Activated CD4-positive, alpha-beta T cell treated with anti-CD3 and anti-CD28 coated beads for 1 hour (primary cell): ENCODE results near the gene RGS5.
"Not testable (repeated sequence)": the region's sequence is repeated elsewhere in the genome, so short reads cannot be mapped to it uniquely, and the experiment has no call there.

ENCODE experiments used
- DNase-seq: peaks from one replicate; pipeline ENCODE4 v3.0.0-alpha.2; 2020

Gene RGS5, protein sequence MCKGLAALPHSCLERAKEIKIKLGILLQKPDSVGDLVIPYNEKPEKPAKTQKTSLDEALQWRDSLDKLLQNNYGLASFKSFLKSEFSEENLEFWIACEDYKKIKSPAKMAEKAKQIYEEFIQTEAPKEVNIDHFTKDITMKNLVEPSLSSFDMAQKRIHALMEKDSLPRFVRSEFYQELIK

DNA sequence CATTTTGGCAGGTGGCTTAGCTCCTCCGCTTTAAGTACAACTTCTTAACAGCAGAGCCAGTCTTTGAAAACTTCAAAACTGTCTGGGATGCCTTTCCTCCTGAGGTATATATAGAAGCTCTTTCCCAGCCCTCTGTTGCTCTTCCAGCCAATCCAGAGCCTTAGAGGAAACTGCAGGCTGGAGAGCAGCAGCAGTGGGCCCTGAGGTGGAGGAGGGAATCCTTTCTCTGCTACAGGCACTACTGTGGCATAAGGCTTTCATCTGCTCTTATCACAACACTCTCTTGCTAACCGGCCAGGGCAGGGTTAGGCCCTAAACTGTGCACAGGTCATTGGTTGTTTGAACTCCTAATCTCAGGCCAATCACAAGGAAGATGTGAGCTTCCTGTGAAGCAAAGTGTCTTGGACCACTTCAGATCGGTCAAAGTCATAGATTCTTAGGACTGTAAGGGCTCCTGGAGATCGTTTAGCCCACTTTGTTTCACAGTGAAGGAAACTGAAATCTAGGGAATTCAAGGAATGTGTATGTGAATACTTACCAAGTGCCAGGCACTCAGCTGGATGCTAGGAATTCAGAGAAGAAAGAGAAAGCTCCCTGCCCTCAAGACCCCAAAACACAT lies at the start of gene RGS5:
TSS of gene RGS5 (minus strand) at position 84 of the 619 bp plus-strand sequence. CDS start at position 3, 81 bp downstream.
- DNase-seq = no peak

DNA sequence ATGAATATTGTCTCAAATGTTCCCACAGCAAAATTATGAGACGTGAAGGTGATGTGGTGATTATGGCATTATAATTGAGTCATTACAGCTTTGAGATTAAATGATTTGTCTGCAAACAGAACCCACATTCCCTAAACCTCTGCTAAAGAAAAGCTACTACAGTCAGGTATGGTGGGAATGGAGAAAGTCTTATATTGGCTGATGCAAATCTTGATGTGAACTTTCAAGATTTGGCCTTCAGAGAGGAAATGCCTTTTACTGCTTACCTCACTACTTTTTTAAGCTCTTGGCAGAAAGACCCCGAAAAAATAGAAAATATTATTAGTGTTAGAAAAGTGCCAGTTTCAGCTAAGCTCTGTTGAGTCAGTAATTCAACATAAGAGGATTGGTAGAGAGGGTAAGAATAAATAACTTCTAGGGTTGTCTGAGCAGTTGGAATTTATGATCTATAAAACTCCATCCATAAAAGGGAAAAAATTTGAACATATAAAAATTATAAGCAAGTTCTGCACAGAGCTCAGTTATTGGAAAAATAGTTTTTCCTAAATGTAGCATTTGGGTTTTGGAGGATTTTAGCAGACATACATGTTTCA lies 47.8 kb upstream of the RGS5 start:
- no peak for DNase-seq

DNA sequence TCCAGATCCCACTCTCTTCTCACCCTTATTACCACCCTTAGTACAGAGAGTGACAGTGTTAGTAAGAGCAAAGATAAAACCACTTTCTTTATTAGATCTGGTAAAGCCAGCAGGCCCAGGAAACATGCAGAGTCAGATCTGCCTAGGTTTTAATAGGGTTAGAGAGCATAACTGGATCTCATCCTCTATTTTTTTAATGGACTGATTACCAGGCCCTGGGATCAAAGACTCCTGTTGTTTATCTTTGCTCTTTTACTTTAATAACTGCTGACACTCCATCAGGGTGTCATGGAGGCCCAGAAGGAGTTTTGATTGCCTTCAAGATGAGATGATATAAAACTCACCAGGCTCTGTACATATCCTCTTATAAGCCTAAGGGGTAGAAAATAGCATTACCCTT lies 45.3 kb upstream of the RGS5 start:
- no peak for DNase-seq

DNA sequence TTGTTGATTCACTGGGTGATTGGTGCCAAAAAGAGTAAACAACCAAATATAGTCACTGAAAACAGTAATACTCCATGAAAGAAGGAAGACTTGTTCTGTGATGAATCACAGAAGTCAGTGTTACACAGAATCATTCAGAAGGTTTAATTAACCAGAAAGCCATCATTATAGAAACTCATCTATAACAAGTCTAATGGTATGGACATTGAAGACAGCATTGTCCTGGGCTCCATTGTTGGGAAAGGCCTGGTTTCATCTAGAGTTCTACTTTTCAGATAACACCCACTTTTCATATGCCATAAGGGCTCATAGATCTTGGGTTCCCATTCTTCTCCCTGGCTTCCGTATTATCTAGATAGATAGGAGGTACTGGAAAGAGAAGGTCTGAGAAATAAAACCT lies 41.9 kb upstream of the RGS5 start:
- DNase-seq = not testable (repeated sequence)

DNA sequence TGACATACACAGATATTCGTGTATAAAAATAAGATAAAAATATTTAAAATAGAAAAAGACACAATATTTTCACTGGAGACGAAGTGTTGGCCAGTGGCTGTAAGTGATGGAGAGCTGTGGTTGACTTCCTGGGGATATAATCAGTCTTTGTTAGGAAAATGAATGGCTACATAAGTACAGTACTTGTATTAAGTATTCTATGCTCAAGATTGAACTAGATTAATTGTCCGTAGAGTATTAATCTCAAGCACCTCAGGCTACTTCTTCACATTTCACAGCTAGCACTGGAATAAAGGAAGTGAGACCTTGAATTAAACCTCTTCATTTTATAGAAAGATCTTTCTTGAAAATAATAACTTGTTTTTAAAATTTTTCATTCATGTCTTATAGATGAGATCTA lies 39.0 kb upstream of the RGS5 start:
- DNase-seq = no peak

DNA sequence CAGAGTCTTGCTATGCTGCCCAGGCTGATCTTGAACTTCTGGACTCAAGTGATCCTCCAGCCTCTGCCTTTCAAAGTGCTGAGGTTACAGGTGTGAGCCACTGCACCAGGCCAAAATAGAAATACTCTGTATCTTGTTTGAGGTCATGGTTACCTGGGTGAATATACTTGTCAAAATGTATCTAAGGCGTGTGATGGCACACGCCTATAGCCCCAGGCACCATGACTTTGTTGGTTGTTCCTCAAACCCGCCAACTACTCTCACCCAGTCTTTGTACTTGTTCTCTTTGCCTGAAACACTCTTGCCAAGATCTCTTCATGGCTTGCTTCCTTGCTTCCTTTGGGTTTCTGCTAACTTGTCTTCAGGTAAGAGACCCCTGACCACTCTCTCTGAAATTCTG lies 38.0 kb upstream of the RGS5 start:
- no peak for DNase-seq

DNA sequence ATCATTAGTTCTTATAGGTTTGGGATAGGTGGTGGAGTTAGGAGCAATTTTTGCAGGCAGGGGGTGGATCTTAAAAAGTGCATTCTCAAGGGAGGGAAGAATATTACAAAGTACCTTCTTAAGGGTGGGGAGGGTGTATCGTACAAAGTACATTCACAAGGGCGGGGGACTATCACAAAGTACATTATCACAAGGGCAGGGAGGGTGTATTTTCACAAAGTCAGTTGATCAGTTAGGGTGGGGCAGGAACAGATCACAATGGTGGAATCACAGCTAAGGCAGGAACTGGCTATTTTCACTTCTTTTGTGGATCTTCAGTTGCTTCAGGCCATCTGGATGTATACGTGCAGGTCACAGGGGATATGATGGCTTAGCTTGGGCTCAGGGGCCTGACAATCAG lies 30.9 kb upstream of the RGS5 start:
- not testable (repeated sequence) for DNase-seq

DNA sequence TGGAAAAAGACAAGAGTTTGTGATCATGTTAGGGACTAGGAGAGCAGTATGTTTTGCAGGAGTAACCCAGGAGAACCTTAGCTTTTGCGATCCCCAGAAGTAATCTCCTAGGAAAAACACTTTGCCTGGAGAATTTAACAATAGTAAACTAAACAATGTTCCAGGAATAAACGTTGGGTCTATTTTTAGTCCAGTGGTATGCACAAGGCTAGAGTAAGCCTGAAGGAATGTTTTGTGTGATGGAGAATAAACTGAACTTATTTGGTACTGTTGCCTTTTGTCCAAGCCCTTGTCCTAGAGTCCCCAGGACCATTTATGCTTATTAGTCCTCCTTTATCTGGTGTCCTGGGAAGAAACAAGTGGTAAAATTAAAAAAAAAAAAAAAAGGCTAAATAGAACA lies 28.7 kb upstream of the RGS5 start:
- DNase-seq = no peak

DNA sequence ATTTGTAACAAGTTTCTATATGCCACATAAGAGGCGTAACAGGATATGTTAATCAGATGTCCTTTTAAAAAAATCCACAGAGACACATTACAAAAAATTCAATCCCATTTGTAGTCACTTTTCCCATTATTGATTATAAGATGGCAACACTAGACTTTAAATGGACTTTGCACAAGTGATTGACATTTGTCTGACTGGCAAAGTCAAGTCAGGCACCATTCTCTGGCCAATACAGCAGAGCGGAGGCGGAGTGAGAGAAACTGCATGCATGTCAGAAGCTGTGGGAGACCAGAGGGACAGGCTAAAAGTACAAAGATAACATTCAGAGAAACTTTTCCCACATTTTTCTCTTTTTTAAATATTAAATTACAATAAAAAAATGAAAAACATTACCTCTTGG lies 28.1 kb upstream of the RGS5 start:
- DNase-seq = no peak

DNA sequence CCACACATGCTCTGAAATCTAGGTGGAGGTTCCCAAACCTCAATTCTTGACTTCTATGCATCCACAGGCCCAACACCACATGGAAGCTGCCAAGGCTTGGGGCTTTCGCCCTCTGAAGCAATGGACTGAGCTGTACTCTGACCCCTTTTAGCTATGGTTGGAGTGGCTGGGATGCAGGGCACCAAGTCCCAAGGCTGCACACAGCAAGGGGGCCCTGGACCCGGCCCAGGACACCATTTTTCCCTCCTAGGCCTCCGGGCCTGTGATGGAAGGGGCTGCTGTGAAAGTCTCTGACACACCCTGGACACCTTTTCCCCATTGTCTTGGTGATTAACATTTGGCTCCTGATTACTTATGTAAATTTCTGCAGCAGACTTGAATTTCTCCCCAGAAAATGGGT lies 25.6 kb upstream of the RGS5 start:
- not testable (repeated sequence) for DNase-seq

DNA sequence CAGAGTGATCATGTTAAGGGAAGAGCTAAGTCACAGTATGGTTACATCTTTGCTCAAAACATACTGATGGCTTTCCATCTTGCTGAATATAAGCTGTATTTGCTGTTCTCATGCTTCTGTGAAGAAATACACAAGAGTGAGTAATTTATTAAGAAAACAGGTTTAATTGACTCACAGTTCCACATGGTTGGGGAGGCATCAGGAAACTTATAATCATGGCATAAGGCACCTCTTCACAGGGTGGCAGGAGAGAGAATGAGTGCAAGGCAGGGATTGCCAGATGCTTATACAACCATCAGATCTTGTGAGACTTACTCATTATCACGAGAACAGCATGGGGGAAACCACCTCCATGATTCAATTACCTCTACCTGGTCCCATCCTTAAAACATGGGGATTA lies 24.4 kb upstream of the RGS5 start:
- no peak for DNase-seq

DNA sequence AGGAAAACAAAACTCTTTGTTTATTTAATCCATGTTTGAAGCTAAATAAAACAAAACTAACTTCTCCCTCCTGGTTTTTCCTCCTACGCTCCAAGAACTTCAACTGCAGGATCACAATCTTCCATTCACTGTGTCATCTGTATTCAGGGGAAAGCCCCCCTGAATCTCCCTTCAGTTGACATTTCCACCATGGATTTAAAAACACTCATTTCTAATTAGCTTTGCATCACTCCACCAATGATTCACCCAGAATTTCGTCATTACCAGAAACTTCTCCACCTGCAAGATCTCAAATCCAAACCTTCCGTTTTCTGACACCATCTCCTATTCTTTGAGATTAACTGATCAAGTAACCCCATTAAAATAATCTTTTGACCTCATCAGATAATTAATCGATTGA lies 10.9 kb upstream of the RGS5 start:
- DNase-seq = no peak

DNA sequence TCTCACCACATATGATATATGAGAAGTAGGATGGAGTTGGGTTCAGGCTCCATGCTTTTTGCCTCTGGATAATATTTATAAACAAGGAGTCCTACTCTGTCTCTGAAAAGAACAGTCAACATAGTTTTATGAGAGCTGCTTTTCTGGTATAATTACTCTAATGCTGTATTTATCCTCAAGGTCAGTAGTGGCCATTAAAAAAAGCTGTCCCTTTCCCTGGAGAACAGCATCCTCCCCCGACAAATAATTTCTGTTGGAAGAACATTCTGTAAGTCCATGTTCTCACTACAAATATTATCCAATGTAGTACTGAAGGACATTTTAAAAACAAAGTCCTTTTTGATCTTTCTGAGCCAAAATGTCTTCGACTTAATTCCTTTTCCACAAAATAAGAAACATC lies 9.0 kb upstream of the RGS5 start:
- DNase-seq = no peak

DNA sequence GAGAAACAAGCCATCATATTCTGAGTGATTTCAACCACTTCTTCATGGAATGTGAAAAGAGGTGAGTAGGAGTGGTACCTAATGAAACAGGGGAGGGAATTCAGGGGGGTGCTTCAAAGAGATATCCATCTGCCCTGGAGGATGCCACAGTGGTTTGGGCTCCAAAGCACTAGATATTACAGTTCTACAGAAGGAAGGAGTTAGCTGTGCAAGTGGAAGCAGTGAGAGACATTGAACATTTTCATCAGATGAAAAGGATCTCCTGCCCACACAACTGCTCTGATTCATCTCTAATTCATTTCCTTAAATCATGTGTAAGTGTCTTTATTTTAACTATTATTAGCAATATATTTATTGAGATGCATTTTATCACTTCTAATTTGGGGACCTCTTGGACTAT lies 2.8 kb upstream of the RGS5 start:
- no peak for DNase-seq

DNA sequence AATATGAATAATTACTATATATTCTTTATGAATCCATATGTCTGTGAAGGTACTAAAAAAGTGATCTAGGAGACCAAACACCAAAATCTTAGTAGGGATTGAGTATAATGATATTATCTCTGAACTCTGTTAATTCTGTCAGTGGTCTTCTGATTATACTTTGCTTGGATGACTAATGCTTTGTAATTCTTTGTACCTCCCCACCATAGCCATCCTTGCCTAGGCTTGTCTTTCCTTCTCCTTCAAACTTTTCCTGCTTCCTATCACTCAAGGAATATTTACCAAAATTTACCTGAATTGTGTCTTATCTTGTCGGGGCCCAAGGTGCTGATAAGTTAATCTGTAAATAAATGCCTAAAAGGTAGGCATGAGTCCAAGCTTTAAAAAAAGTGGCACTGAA lies 845 bp upstream of the RGS5 start:
- no peak for DNase-seq

DNA sequence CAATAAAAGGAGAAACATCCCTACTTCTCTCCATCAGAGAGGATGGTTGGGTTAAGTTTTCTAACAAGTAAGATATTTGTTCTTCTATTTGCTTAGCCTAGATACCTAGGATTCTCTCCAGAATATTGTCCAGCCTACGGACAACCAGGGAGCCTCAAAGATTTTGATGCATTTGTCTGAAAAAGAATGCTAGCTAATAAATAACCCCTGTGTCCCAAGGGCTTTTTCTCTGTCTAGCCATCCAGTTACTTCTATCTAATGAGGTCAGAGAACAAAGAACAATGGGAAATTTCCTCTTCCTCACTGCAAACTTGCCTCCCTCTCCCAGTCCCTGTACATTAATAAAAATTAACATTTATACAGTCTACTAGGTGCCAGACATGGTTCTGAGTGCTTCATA lies 810 bp downstream of the RGS5 start:
- DNase-seq = no peak

DNA sequence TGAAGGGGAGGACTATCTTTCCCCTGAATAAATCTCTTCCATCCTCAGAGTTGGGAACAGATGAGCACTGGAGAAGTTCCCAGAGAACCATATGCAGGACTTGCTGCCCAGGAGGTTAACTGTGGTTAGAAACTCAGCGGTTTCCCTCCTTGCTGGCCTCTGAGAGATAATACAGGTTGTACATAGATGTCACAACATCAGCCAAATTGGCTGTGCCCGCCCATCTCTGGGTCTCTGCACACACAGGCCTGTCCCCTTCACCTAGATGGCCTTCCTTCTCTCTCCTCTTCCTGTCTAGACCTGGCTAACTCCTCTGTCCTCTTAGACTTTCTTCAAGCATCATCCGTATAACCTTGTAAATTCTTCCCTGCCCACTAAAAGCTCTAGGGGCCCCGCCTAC lies 5.7 kb downstream of the RGS5 start:
- no peak for DNase-seq

DNA sequence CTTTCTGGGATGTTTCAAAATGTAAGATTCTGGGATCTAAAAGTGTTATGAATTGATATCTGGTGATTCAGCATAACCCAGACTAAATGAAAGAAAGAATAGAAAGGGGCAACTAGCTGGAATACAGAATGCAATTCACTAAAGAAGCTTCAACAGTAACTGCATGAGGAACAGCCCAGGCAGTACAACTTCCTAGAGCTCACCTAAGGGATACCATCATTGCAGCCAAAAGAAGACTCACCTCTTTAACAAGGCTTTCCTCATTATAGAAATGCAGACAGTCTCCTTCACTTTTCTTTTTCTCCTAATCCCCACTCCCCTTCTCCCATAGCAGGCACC lies 6.3 kb downstream of the RGS5 start:
- no peak for DNase-seq

DNA sequence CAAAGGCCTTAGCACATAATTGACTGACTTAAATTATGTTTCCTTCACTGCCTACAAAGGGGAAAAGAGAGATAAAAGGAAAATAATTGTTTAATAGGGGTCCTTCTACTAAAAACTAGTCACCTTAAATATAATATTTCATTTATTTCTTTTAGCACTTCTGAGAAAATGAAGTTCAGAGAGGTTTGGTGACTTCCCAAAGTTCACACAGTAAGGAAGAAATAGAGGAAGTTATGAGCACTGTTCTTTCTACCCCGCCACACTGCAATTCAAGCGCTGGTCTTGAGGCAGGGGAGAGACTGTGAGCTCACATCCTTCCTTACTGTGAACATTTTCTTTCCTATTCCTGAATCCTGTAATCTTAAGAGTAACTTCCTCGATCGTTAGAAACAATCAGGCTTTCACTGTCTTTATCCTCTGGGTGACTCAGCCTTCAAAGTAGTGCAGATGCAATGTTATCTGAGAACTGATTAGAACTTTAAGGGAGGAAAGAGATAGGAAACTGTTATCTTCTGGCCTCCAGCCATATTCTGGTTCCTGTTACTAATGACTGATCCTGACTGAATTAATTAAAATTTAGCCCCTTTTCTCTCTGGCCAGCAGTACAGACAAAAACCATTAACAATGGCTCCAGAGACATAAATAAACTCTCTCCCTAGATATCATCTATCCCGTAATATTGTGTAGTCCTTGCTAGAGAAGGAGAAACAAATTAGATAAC lies 6.8 kb downstream of the RGS5 start:
- no peak for DNase-seq

DNA sequence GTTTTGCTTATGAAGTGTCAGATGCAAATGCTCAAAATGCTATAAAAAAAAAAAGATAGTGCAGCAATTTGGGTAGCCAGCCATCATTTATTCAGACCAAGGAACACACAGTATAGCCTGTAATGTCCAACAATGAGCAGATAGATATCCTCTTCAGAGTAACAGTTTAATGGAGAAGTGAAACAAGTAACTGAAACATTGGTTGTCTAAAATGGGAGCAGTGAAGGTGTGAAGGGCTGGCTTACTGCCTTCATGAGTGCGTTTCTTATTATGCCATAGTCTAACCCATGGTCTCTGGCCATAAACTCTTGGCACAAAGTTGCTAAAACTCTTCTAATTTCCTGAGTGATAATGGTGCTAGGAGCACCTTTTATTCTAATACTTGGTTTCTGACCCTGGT lies 11.4 kb downstream of the RGS5 start:
- no peak for DNase-seq

DNA sequence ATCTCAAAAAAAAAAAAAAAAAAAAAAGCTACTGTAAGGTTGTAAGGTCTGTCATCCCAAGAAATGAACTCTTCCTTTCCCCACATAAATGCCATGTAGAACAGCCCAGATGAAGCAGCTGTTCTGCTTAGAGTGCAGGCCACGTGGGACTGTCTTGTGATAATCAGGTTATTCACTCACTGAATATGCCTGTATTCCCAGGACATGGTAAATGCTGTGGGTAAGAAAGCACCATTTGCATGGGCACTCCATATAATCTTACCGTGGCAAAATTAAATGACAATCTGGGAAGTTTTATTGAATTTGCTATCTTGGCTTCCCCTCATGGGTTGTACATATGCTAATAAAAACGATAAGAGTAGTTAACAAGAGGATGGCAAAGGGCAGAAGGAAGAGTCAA lies 13.8 kb downstream of the RGS5 start:
- no peak for DNase-seq

DNA sequence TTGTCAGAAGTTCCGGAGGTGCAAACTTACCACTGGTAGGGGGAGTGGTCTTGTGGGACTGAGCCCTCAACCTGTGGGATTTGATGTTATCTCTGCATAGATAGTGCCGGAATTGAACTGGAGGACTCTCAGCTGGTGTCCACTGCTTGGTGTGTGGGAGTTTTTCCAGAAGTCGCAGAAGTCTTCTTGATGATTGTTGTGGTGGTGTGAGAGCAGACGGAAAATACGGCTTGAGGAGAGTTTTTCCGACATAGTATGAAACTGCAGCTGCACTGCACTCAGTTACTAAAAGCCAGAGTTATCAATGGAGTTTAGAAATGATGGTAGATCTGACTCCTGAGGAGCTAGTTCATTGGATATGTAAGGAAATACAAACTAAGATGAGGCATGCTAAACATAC lies 14.9 kb downstream of the RGS5 start:
- DNase-seq = no peak

DNA sequence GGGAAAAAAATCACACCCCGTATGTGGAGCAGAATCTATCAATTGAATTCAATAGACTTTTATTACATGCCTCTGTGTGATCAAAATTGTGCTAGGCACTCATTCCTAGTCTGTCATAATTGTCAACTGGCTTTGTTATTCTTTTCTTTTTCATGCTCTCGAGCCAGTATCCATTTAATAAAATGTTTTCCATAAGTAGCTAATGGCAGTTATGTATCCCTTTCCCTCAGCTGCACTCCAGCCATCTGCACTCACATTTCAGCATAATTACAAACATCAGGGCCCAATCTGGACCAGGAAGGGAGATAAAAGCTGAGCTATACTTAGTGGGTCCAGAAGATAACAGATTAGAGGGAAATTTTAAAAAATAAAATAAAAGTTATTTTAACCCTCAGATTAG lies 15.9 kb downstream of the RGS5 start:
- no peak for DNase-seq

DNA sequence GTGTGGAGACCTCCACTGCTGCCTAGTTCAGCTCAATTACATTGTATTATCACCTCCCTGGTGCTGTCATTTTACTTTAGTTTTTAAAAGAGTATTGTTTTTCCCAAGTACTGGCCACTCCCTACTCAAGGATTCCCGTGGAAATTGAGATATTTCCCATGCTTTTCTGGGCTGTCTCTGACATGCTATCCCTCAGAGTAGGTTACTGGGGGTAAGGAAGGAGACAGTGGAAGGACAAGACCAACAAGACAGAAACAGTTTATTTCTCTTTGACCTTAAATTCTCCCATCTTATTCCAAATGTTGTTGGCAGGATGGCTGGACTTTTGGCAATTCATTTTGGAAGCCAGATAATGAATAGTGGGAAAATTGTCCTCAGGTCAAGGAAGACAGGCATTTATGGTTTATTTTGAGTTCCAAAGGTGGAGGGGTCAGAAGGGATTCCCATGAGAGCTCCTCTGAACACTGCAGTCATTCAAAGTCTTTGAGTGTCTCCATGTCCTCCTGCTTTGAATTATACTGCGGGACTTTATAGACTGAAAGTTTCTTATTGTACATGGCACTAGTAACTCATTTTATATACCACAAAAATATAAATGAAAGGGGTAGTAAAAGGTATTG lies 20.3 kb downstream of the RGS5 start:
- no peak for DNase-seq
